ENCODE measurements around the gene FLT4. TPM values are rescaled to one million over a fixed set of nuclear protein-coding genes. Genes with fewer than 3 reads are reported as not detected.

FLT4 gene
- polyA plus RNA-seq, 3 donors, result not detected

DNA sequence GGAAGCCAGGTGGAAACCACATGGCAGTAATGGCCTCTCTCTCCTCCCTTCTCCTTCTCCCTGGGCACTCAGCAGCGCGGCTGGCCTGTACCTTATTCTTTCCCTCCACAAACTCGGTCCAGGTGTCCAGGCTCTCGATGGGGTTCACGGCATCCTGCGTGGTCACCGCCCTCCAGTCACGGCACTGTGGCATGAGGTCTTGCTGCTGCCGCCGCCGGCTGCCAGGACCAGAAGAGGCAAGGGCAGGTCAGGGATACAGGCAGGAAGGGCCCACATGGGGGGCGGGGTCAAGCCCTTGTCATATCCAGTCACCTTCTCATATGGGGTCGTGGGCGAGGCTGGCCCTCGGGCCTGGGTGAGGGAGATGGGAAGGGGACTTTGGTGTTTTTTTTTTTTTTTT, 25.6 kb downstream of the FLT4 start:
- H3K36me3 ChIP-seq (replicated peaks in 1 of 2; ENCODE audit: control insufficient read depth in 1 of 2, insufficient read depth in 2 of 2, low read length in 2 of 2), result no peaks in the 10 kb centered on the region
- H3K9me3 Mint-ChIP-seq, result peaks cover 0 to 10% (median 3%) of the 10 kb centered on the region in 7 donors
- H4K20me1 ChIP-seq (ENCODE audit: insufficient read depth, low read length), result no peaks in the 10 kb centered on the region
- H3K27ac ChIP-seq (ENCODE audit: low read depth in 1 of 2, low read length in 2 of 2), result no peak overlapping the region
- H3K27me3 Mint-ChIP-seq (ENCODE audit: low read depth in 3 of 3), result peaks cover 3 to 9% (median 7%) of the 10 kb centered on the region in 3 donors
- no peaks in the 10 kb centered on the region for H3K36me3 Mint-ChIP-seq
- no peaks in the 10 kb centered on the region for H3K9me3 ChIP-seq (replicated peaks in 1 of 2; ENCODE audit: control insufficient read depth in 1 of 2, insufficient read depth in 1 of 2, low read length in 2 of 2)
- no peaks in the 10 kb centered on the region for H3K4me1 Mint-ChIP-seq
- intact Hi-C loops (cut with micrococcal nuclease), result no loop called here
- no peak overlapping the region for H3K4me2 ChIP-seq (replicated peaks; ENCODE audit: extremely low read depth, low read length, poor library complexity, severe bottlenecking)
- no peak overlapping the region for H3K4me3 Mint-ChIP-seq
- H3K79me2 ChIP-seq (ENCODE audit: insufficient read depth, low read length), result no peaks in the 10 kb centered on the region
- no peak for DNase-seq
- no peak overlapping the region for H3K27ac Mint-ChIP-seq
- H3K27me3 ChIP-seq (ENCODE audit: control insufficient read depth in 2 of 2, insufficient read depth in 2 of 2, low read length in 2 of 2), result no peaks in the 10 kb centered on the region
- H3K4me1 ChIP-seq (ENCODE audit: control insufficient read depth in 1 of 2, insufficient read depth in 2 of 2, low read length in 2 of 2), result no peaks in the 10 kb centered on the region
- WGBS (ENCODE audit: insufficient coverage), result 88% methylated on average over 11 of the region's 15 CpGs
- H2AFZ ChIP-seq (ENCODE audit: insufficient read depth, low read depth, low read length, poor library complexity, severe bottlenecking), result no peak overlapping the region
- TF ChIP-seq, protein P1, sequence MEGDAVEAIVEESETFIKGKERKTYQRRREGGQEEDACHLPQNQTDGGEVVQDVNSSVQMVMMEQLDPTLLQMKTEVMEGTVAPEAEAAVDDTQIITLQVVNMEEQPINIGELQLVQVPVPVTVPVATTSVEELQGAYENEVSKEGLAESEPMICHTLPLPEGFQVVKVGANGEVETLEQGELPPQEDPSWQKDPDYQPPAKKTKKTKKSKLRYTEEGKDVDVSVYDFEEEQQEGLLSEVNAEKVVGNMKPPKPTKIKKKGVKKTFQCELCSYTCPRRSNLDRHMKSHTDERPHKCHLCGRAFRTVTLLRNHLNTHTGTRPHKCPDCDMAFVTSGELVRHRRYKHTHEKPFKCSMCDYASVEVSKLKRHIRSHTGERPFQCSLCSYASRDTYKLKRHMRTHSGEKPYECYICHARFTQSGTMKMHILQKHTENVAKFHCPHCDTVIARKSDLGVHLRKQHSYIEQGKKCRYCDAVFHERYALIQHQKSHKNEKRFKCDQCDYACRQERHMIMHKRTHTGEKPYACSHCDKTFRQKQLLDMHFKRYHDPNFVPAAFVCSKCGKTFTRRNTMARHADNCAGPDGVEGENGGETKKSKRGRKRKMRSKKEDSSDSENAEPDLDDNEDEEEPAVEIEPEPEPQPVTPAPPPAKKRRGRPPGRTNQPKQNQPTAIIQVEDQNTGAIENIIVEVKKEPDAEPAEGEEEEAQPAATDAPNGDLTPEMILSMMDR (IDR thresholded peaks at IDR 0.05), result no peak
- H3K9ac ChIP-seq (ENCODE audit: insufficient read depth, low read length, poor library complexity, severe bottlenecking), result no peak overlapping the region
- no peak overlapping the region for H3K4me3 ChIP-seq (replicated peaks in 1 of 3; ENCODE audit: low read depth in 2 of 3, low read length in 3 of 3)

DNA sequence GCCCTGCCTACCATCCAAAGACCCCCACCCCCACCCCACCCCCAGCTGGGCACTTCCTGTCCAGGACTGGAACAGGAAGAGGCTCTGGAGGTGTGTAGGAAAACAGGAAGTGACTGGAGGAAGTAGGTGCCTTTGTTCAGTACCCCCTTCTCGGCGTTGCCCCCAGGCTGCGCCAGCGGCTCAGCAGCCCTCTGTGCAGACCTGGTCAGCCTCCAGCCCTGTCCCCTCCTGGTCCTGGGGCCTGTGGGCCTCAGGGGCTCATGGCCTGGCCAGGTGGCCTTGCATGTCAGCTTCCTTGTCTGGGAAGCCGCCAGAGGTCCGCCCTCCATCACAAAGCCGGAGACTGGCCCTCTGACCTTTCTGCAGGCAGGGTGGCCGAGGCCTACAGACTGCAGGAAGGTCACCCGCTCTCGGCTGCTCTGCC, 26.0 kb downstream of the FLT4 start:
- H3K9me3 Mint-ChIP-seq, result peaks cover 0 to 10% (median 3%) of the 10 kb centered on the region in 7 donors
- H4K20me1 ChIP-seq (ENCODE audit: insufficient read depth, low read length), result no peaks in the 10 kb centered on the region
- no peaks in the 10 kb centered on the region for H3K27me3 ChIP-seq (ENCODE audit: control insufficient read depth in 2 of 2, insufficient read depth in 2 of 2, low read length in 2 of 2)
- peaks cover 4 to 10% (median 8%) of the 10 kb centered on the region in 3 donors for H3K27me3 Mint-ChIP-seq (ENCODE audit: low read depth in 3 of 3)
- intact Hi-C loops (cut with micrococcal nuclease), result no loop called here
- no peaks in the 10 kb centered on the region for H3K36me3 Mint-ChIP-seq
- H3K9me3 ChIP-seq (replicated peaks in 1 of 2; ENCODE audit: control insufficient read depth in 1 of 2, insufficient read depth in 1 of 2, low read length in 2 of 2), result no peaks in the 10 kb centered on the region
- H3K79me2 ChIP-seq (ENCODE audit: insufficient read depth, low read length), result no peaks in the 10 kb centered on the region
- TF ChIP-seq, protein P1 (IDR thresholded peaks at IDR 0.05), result no peak
- 69% methylated on average over 7 of the region's 10 CpGs for WGBS (ENCODE audit: insufficient coverage)
- no peak overlapping the region for H2AFZ ChIP-seq (ENCODE audit: insufficient read depth, low read depth, low read length, poor library complexity, severe bottlenecking)
- H3K4me1 ChIP-seq (ENCODE audit: control insufficient read depth in 1 of 2, insufficient read depth in 2 of 2, low read length in 2 of 2), result no peaks in the 10 kb centered on the region
- DNase-seq, result no peak
- no peak overlapping the region for H3K9ac ChIP-seq (ENCODE audit: insufficient read depth, low read length, poor library complexity, severe bottlenecking)
- no peak overlapping the region for H3K4me3 ChIP-seq (replicated peaks in 1 of 3; ENCODE audit: low read depth in 2 of 3, low read length in 3 of 3)
- no peak overlapping the region for H3K4me3 Mint-ChIP-seq
- H3K4me2 ChIP-seq (replicated peaks; ENCODE audit: extremely low read depth, low read length, poor library complexity, severe bottlenecking), result no peak overlapping the region
- peaks cover under 1% of the 10 kb centered on the region for H3K4me1 Mint-ChIP-seq
- H3K36me3 ChIP-seq (replicated peaks in 1 of 2; ENCODE audit: control insufficient read depth in 1 of 2, insufficient read depth in 2 of 2, low read length in 2 of 2), result no peaks in the 10 kb centered on the region
- H3K27ac ChIP-seq (ENCODE audit: low read depth in 1 of 2, low read length in 2 of 2), result no peak overlapping the region
- H3K27ac Mint-ChIP-seq, result no peak overlapping the region

All from CD14-positive monocyte (primary cell).